Gastrocnemius medialis (tissue), 4 donors: ENCODE measurements around the gene ILRUN. TPM values are rescaled to one million over a fixed set of nuclear protein-coding genes. Genes with fewer than 3 reads are reported as not detected.
"Not testable (repeated sequence)": the region's sequence is repeated elsewhere in the genome, so short reads cannot be mapped to it uniquely, and the experiment has no call there.

Source experiments
- ATAC-seq, 2 donors: fragments of 150-250 bp; one replicate each; pipeline ENCODE4 v1.9.1; 2016
- DNase-seq, 2 donors: peaks; one replicate each; pipeline ENCODE4 v3.0.0-alpha.2; 2019
- H3K27ac ChIP-seq, 4 donors: fragments of 200-600 bp; sonication (generic); 1 replicate in 1 of 4; 2 replicates in 3 of 4; pipeline ENCODE4 v1.5.1; 2016 to 2018; ENCODE audit warnings: mild to moderate bottlenecking in 2 of 4, moderate library complexity in 1 of 4
- H3K27me3 ChIP-seq, 3 donors: fragments of 200-600 bp; sonication (generic) in 2 of 3; 1 replicate in 1 of 3; 2 replicates in 2 of 3; pipeline versions ENCODE4 v1.5.1 to v1.6.0; 2016 to 2019; ENCODE audit warnings: mild to moderate bottlenecking in 1 of 3, moderate library complexity in 1 of 3
- H3K36me3 ChIP-seq, 2 donors: fragments of 200-600 bp; sonication (generic) in 1 of 2; one replicate each; pipeline ENCODE4 v1.5.1; 2017 to 2018
- H3K4me1 ChIP-seq, 2 donors: fragments of 200-600 bp; sonication (generic) in 1 of 2; one replicate each; pipeline ENCODE4 v1.5.1; 2016 to 2017; ENCODE audit warnings: mild to moderate bottlenecking in 2 of 2
- H3K4me3 ChIP-seq, 4 donors: fragments of 200-600 bp; sonication (generic) in 3 of 4; 1 replicate in 1 of 4; 2 replicates in 3 of 4; pipeline ENCODE4 v1.5.1; 2016 to 2019; ENCODE audit warnings: mild to moderate bottlenecking in 2 of 4
- H3K9me3 ChIP-seq, 3 donors: fragments of 200-600 bp; sonication (generic) in 2 of 3; 1 replicate in 1 of 3; 2 replicates in 2 of 3; pipeline ENCODE4 v1.5.1; 2016 to 2019
- CTCF ChIP-seq, 5 experiments: fragments of 450-650 bp in 3 of 5; fragments of 200-600 bp in 2 of 5; sonication (generic) in 2 of 5; IDR thresholded peaks in 4 of 5; conservative IDR thresholded peaks in 1 of 5; 1 replicate in 4 of 5; 2 replicates in 1 of 5; pipeline ENCODE4 v1.5.1; 2016 to 2019; ENCODE audit warnings: antibody characterized with exemption in 5 of 5, mild to moderate bottlenecking in 3 of 5, moderate library complexity in 3 of 5
- POLR2A ChIP-seq, 2 donors: fragments of 450-650 bp; IDR thresholded peaks; one replicate each; pipeline ENCODE4 v1.6.1; 2017; ENCODE audit warnings: antibody characterized with exemption in 2 of 2, mild to moderate bottlenecking in 2 of 2, moderate library complexity in 2 of 2
- in situ Hi-C, 4 donors: fragments of 200-750 bp; cut with MboI; loops; one replicate each; pipeline versions ENCODE4 v1.15.0 to v1.8.0; 2017; ENCODE audit warnings: low sequenced_read_pairs in 4 of 4
- intact Hi-C: fragments of 100-400 bp; cut with DNase I; formaldehyde crosslinking; loops from one replicate; pipeline ENCODE4 v1.15.1; 2023; ENCODE audit warnings: low total_unique reads
- total RNA-seq, 4 donors: library from RNA; depleted of rRNA; stranded (reverse); fragments of >200 nt; gene quantifications; one replicate each; pipeline versions ENCODE4 v1.1.0 to v1.2.3, GENCODE V29; 2016

The ILRUN gene
- total RNA-seq, 4 donors from 2014 or later: 136 to 252 (median 169) TPM

GRCh38 chr6:34657307-34657978, 39.1 kb downstream of the ILRUN start:
- intact Hi-C loops (loop anchor here (1.0 to 5.0 kb wide), 3 partner anchors 38 to 410 kb away; partner anchors contain the start of genes SMIM29 and SNRPC), in situ Hi-C loops (no loop called here)
- DNase-seq (peak; percentile 45 to 61), ATAC-seq (peak; percentile 75 to 82)
- H3K4me3 ChIP-seq: peak overlapping the region; percentile 51 to 60 (median 58)
- H3K27ac ChIP-seq: peak overlapping the region; percentile 92 to 97 (median 94)
- H3K4me1 ChIP-seq: peaks cover 51 to 55% of the 10 kb centered on the region in 2 donors
- no peaks in the 10 kb centered on the region for H3K9me3 ChIP-seq
- no peaks in the 10 kb centered on the region for H3K36me3 ChIP-seq
- H3K27me3 ChIP-seq: no peaks in the 10 kb centered on the region
- TF ChIP-seq CTCF (IDR thresholded peaks at IDR 0.05 in 4 of 5, conservative IDR thresholded peaks at IDR 0.05 in 1 of 5) (no peak), POLR2A (IDR thresholded peaks at IDR 0.05) (no peak)

DNA sequence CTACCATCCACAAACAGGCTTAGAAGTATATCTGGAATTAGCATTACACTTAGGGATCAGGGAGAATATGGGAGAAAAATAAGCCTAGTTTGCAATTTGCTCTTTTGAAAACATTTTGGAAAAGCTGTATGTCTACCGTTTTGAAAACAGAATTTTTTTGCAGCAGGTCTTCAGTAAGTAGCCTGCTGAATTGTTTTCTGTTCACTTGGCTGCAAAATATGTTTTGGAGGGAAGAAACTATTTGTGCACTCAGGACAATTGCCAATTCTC, 39.6 kb downstream of the ILRUN start:
- ATAC-seq (no peak), DNase-seq (peak in 1 of 2 donors; percentile 14)
- Histone ChIP-seq H3K27ac (peak overlapping the region; percentile 92 to 97 (median 94)), H3K4me3 (peak overlapping the region; percentile 51 to 60 (median 58)), H3K27me3 (no peaks in the 10 kb centered on the region), H3K4me1 (peaks cover 55 to 57% of the 10 kb centered on the region in 2 donors), H3K36me3 (no peaks in the 10 kb centered on the region), H3K9me3 (no peaks in the 10 kb centered on the region)
- intact Hi-C loops: loop anchor here (1.0 to 5.0 kb wide), 3 partner anchors 38 to 410 kb away; partner anchors contain the start of genes SMIM29 and SNRPC
- TF ChIP-seq POLR2A (IDR thresholded peaks at IDR 0.05): no peak
- no peak for TF ChIP-seq CTCF (IDR thresholded peaks at IDR 0.05 in 4 of 5, conservative IDR thresholded peaks at IDR 0.05 in 1 of 5)
- in situ Hi-C loops: no loop called here

DNA sequence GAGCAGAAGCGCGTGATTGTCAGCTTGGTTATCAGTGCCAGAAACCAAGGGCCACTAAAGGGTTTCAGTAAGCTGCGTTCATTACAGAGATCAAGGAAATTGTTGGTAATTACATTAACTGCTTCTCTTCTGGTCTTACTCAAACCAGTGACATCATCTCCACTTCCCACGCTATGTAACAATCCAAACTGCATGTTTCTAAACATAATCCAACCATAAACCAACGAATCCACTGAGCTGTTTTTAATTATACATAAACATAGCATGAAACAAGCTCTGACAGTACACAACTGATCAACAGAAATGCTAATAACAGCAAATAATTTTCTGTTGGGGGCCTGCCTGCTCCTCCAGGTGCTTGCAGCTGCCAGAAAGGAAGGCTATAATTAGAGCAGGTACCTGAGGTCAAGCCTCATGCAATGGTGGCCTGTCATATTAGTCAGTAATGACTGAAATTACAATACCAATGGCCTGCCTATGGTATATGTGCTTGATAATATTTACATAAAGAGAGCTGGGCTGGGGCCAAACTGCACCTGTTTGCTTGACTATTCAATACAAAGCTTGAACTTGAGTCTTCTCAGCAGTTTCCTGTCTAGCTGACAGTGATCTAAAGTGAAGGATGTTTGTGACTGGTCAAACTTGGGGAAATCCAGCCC, 40.1 kb downstream of the ILRUN start:
- no peaks in the 10 kb centered on the region for H3K27me3 ChIP-seq
- TF ChIP-seq POLR2A (IDR thresholded peaks at IDR 0.05) (no peak), CTCF (IDR thresholded peaks at IDR 0.05 in 4 of 5, conservative IDR thresholded peaks at IDR 0.05 in 1 of 5) (no peak)
- DNase-seq (peak; percentile 50 to 63), ATAC-seq (peak; percentile 73 to 82)
- no peaks in the 10 kb centered on the region for H3K9me3 ChIP-seq
- intact Hi-C loops (loop anchor here (1.0 to 5.0 kb wide), 3 partner anchors 39 to 409 kb away; partner anchors contain the start of genes SMIM29 and SNRPC), in situ Hi-C loops (no loop called here)
- H3K4me1 ChIP-seq: peaks cover 59 to 62% of the 10 kb centered on the region in 2 donors
- H3K36me3 ChIP-seq: no peaks in the 10 kb centered on the region
- peak overlapping the region; percentile 51 to 60 (median 58) for H3K4me3 ChIP-seq
- peak overlapping the region; percentile 92 to 97 (median 94) for H3K27ac ChIP-seq

GRCh38 chr6:34655876-34656377, 40.6 kb downstream of the ILRUN start:
- intact Hi-C loops: loop anchor here (5.0 kb wide), 1 partner anchor 409 kb away; the partner anchor contains the start of gene SMIM29
- H3K36me3 ChIP-seq, ATAC-seq, in situ Hi-C loops, DNase-seq, H3K9me3 ChIP-seq, H3K27me3 ChIP-seq: not testable (repeated sequence)
- H3K27ac ChIP-seq: peak overlapping the region; percentile 92 to 97 (median 94)
- peaks cover 62 to 64% of the 10 kb centered on the region in 2 donors for H3K4me1 ChIP-seq
- peak overlapping the region; percentile 51 to 60 (median 58) for H3K4me3 ChIP-seq
